Gastrocnemius medialis (tissue), 4 donors: Measurements from ENCODE around the gene SNAI1.

Experiments used
- CTCF ChIP-seq, 5 experiments: fragments of 450-650 bp in 3 of 5; fragments of 200-600 bp in 2 of 5; sonication (generic) in 2 of 5; IDR thresholded peaks in 4 of 5; conservative IDR thresholded peaks in 1 of 5; 1 replicate in 4 of 5; 2 replicates in 1 of 5; pipeline ENCODE4 v1.5.1; 2016 to 2019; ENCODE audit warnings: antibody characterized with exemption in 5 of 5, mild to moderate bottlenecking in 3 of 5, moderate library complexity in 3 of 5
- POLR2A ChIP-seq, 2 donors: fragments of 450-650 bp; IDR thresholded peaks; one replicate each; pipeline ENCODE4 v1.6.1; 2017; ENCODE audit warnings: antibody characterized with exemption in 2 of 2, mild to moderate bottlenecking in 2 of 2, moderate library complexity in 2 of 2

GRCh38 chr20:49964964-49965780 is 17.6 kb upstream of the SNAI1 start:
- TF ChIP-seq CTCF (IDR thresholded peaks at IDR 0.05 in 4 of 5, conservative IDR thresholded peaks at IDR 0.05 in 1 of 5) (peak in 2 of 5 experiments; percentile 29 to 45), POLR2A (IDR thresholded peaks at IDR 0.05) (no peak)
